Loucy (cell line): ENCODE data around the gene USP8.

Experiments
- H2AFZ ChIP-seq: fragments of 200-600 bp; sonication (generic); 2 replicates; pipeline ENCODE4 v1.6.0; 2016; ENCODE audit warnings: antibody characterized with exemption, mild to moderate bottlenecking, low read length, moderate library complexity
- H3F3A ChIP-seq: fragments of 200-600 bp; 2 replicates; pipeline ENCODE4 v1.6.0; 2016; ENCODE audit warnings: antibody characterized with exemption, low read depth, mild to moderate bottlenecking
- H3K27me3 ChIP-seq: fragments of 200-600 bp; sonication (generic); 2 replicates; pipeline ENCODE4 v1.6.1; 2014; ENCODE audit warnings: low read length, mild to moderate bottlenecking; ENCODE audit not compliant: insufficient read depth, poor library complexity, severe bottlenecking
- H3K36me3 ChIP-seq: fragments of 200-600 bp; sonication (generic); 2 replicates; pipeline ENCODE4 v1.6.1; 2016; ENCODE audit warnings: low read length; ENCODE audit not compliant: insufficient read depth
- H3K4me1 ChIP-seq: fragments of 200-600 bp; sonication (generic); 2 replicates; pipeline ENCODE4 v1.5.1; 2014; ENCODE audit warnings: low read length, mild to moderate bottlenecking; ENCODE audit not compliant: insufficient read depth, poor library complexity, severe bottlenecking
- H3K4me2 ChIP-seq: fragments of 200-600 bp; sonication (generic); 2 replicates; pipeline ENCODE4 v1.6.0; 2014; ENCODE audit warnings: antibody characterized with exemption, low read length, low read depth, mild to moderate bottlenecking; ENCODE audit not compliant: poor library complexity, severe bottlenecking
- H3K4me3 ChIP-seq: fragments of 200-600 bp; sonication (generic); 2 replicates; pipeline ENCODE4 v1.5.1; 2014; ENCODE audit warnings: low read length, mild to moderate bottlenecking, mixed read lengths; ENCODE audit not compliant: poor library complexity, severe bottlenecking
- H3K79me2 ChIP-seq: fragments of 200-600 bp; sonication (generic); 2 replicates; pipeline ENCODE4 v1.6.1; 2014; ENCODE audit warnings: low read length; ENCODE audit not compliant: insufficient read depth
- H3K9ac ChIP-seq: fragments of 200-600 bp; sonication (generic); 2 replicates; pipeline ENCODE4 v1.6.0; 2014; ENCODE audit warnings: mild to moderate bottlenecking, low read depth, low read length, moderate library complexity; ENCODE audit not compliant: poor library complexity, severe bottlenecking
- H3K9me2 ChIP-seq: fragments of 200-600 bp; sonication (generic); replicated peaks from 2 replicates; pipeline ENCODE4 v1.6.1; 2016; ENCODE audit warnings: low read depth, low read length, mixed read lengths
- H3K9me3 ChIP-seq: fragments of 200-600 bp; sonication (generic); 2 replicates; pipeline ENCODE4 v1.6.1; 2014; ENCODE audit warnings: mild to moderate bottlenecking, antibody characterized with exemption, low read length, low read depth; ENCODE audit not compliant: insufficient read depth
- H4K20me1 ChIP-seq: fragments of 200-600 bp; sonication (generic); 2 replicates; pipeline ENCODE4 v1.6.0; 2014; ENCODE audit warnings: antibody characterized with exemption, low read length, mild to moderate bottlenecking; ENCODE audit not compliant: insufficient read depth, poor library complexity, severe bottlenecking
- EZH2phosphoT487 ChIP-seq: fragments of 200-600 bp; IDR thresholded peaks from 2 replicates; pipeline ENCODE4 v1.6.1; 2018; ENCODE audit warnings: antibody characterized with exemption, mild to moderate bottlenecking, moderate library complexity, borderline replicate concordance
- TF ChIP-seq, protein P1 (sequence below): fragments of 200-600 bp; sonication (generic); conservative IDR thresholded peaks from 2 replicates; pipeline ENCODE4 v1.5.1; 2014; ENCODE audit warnings: mild to moderate bottlenecking, antibody characterized with exemption, low read length

USP8 gene

GRCh38 chr15:50426428-50426827 is 2.2 kb downstream of the USP8 start:
- TF ChIP-seq, protein P1, sequence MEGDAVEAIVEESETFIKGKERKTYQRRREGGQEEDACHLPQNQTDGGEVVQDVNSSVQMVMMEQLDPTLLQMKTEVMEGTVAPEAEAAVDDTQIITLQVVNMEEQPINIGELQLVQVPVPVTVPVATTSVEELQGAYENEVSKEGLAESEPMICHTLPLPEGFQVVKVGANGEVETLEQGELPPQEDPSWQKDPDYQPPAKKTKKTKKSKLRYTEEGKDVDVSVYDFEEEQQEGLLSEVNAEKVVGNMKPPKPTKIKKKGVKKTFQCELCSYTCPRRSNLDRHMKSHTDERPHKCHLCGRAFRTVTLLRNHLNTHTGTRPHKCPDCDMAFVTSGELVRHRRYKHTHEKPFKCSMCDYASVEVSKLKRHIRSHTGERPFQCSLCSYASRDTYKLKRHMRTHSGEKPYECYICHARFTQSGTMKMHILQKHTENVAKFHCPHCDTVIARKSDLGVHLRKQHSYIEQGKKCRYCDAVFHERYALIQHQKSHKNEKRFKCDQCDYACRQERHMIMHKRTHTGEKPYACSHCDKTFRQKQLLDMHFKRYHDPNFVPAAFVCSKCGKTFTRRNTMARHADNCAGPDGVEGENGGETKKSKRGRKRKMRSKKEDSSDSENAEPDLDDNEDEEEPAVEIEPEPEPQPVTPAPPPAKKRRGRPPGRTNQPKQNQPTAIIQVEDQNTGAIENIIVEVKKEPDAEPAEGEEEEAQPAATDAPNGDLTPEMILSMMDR: no peak
- no peak for TF ChIP-seq EZH2phosphoT487
- H3K36me3 ChIP-seq: no peaks in the 10 kb centered on the region
- no peaks in the 10 kb centered on the region for H3K27me3 ChIP-seq
- H3K9me3 ChIP-seq: no peaks in the 10 kb centered on the region
- H2AFZ ChIP-seq: no peak overlapping the region
- H3K4me3 ChIP-seq: peak overlapping the region; percentile 87
- peak overlapping the region; percentile 84 for H3K9ac ChIP-seq
- peaks cover 71% of the 10 kb centered on the region for H3K79me2 ChIP-seq
- H3K4me1 ChIP-seq: peaks cover 50% of the 10 kb centered on the region
- H3K4me2 ChIP-seq: peak overlapping the region; percentile 97
- no peaks in the 10 kb centered on the region for H3F3A ChIP-seq
- no peaks in the 10 kb centered on the region for H3K9me2 ChIP-seq
- H4K20me1 ChIP-seq: peaks cover 52% of the 10 kb centered on the region

- Histone ChIP-seq H3F3A (no peaks in the 10 kb centered on the region), H2AFZ (no peak overlapping the region), H4K20me1 (peaks cover 48% of the 10 kb centered on the region), H3K36me3 (no peaks in the 10 kb centered on the region; the same call in 1 of the 2 replicates), H3K9me2 (no peaks in the 10 kb centered on the region), H3K4me2 (peak overlapping the region; percentile 68), H3K4me3 (no peak overlapping the region), H3K9ac (no peak overlapping the region), H3K27me3 (no peaks in the 10 kb centered on the region), H3K79me2 (peaks cover 97% of the 10 kb centered on the region), H3K9me3 (no peaks in the 10 kb centered on the region), H3K4me1 (peaks cover 28% of the 10 kb centered on the region)
- TF ChIP-seq EZH2phosphoT487: no peak
- TF ChIP-seq, protein P1: no peak
Measured at GRCh38 chr15:50431204-50431603, 7.0 kb downstream of the USP8 start.

- TF ChIP-seq, protein P1: no peak
- no peak for TF ChIP-seq EZH2phosphoT487
- peaks cover 47% of the 10 kb centered on the region for H4K20me1 ChIP-seq
- H3K79me2 ChIP-seq: peaks cover 97% of the 10 kb centered on the region
- H3K27me3 ChIP-seq: no peaks in the 10 kb centered on the region
- H3K36me3 ChIP-seq: no peaks in the 10 kb centered on the region; the same call in 1 of the 2 replicates
- H3F3A ChIP-seq: no peaks in the 10 kb centered on the region
- H3K4me3 ChIP-seq: no peak overlapping the region
- H3K4me1 ChIP-seq: peaks cover 21% of the 10 kb centered on the region
- no peak overlapping the region for H2AFZ ChIP-seq
- no peaks in the 10 kb centered on the region for H3K9me2 ChIP-seq
- no peaks in the 10 kb centered on the region for H3K9me3 ChIP-seq
- peak overlapping the region; percentile 68 for H3K4me2 ChIP-seq
- H3K9ac ChIP-seq: no peak overlapping the region
Measured at GRCh38 chr15:50432230-50432629, 8.0 kb downstream of the USP8 start.
